K562 treated with DMSO at 1 percent for 24 hours (cell line): ENCODE data around the gene SLC24A5. TPM values are rescaled to one million over a fixed set of nuclear protein-coding genes. Genes with fewer than 3 reads are reported as not detected.

Experiments
- total RNA-seq: library from RNA; unstranded; fragments of 300-600 nt; gene quantifications from 2 replicates; pipeline ENCODE4 v1.2.3, GENCODE V29; 2022; ENCODE audit warnings: low read depth; ENCODE audit not compliant: insufficient read depth

SLC24A5 gene
- not detected in 2 replicates for total RNA-seq

DNA sequence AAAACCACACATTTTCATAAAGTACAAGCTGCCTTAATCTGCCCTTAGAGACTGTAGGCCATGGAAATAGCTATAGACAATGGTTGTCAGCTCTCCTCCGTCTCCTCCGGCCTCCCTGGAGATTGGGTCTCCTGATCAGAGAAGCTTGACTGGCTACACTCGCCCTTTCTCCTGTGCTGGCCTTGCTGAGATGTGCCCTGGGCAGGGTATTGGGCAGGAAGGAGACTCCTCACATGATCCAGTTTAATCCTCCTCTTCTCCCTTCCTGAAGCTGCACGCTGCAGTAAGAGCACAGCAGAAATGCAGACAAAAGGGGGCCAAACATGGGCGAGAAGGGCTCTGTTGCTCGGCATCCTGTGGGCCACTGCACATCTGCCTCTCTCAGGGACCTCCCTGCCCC, at the start of gene SLC24A5:
Gene SLC24A5, plus strand, starts transcription at position 246 of the 400 bp plus-strand sequence. Its CDS starts 55 bp downstream, at position 301.

DNA sequence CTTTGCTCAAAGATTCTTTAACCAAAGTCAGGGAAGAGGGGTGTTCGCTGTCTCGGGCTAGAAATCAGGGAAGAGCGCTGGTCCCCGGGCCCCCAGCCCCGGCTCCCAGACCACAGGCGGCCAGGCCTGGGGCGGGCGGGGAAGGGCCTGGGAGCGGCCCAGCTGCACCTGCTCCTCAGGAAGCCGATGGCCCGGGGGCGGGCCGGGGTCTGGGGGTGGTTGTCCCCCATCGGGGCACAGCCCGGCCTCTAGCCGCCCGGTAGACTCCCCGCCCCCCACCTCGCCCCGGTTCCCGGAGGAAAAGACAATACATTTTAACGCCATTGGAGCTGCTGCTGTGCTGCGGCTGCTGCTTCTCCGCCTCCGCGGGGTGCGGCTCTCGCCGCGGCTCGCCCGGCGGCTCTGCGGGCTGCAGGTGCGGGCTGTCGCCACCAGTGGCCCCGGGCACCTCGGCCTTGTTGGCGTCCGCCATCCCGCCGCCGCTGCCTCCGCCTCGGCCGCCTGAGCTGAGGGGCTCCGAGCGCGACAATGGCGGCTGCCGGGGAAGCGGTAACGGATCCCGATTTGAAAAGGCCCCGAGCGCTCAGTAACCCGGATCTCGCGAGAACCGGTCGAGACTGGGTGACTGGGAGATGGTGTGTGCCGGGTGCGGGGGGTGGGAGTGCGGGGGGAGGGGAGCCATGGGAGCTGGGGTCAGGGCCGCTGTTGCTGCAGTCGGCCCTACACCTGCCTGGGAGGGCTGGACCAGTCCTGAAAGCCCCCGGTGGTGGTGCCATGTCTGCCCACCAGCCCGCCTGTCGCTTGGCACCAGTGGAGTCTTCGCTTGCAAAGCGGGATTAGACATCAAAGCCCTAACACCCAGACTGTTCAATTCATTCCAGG, 57.2 kb downstream of the SLC24A5 start, which contains the start of gene MYEF2:
Gene MYEF2, minus strand, starts transcription at position 530 of the 882 bp plus-strand sequence. Its CDS starts 58 bp downstream, at position 472.

DNA sequence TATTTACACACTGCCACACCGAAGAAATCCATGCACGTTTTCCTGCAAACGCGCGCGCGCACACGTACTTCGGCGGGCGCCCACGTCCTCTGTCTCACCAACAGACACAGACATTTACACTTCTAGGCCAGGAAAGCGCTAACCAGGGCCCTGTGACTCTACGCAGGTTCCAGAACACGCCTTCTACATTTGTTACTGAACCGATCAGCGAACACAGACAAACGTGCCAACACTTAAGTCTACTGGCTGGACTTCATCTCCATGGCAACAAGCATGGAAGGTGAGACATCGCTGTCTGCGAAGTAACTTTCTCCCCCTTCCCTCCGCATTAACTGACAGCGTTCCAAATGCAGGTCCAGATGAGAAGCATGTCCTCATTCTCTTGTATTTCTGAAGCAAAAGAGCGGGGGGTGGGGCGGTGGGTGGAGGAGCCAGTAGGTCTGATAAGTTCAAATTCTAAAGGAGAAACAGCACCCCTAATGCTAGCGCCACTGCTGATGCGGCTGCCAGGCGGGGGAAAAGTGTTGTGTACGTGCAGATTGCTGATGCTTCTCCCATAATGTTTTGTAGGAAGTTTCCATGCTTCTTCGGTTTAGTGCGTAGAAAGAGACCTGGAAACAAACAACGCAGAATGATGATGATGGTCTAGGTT, 70.9 kb downstream of the SLC24A5 start, which contains the start of gene CTXN2:
Gene CTXN2, plus strand, starts transcription at position 92 of the 652 bp plus-strand sequence. CDS start 9,636 bp downstream, outside the sequence.

Other genes starting within 250 kb of the SLC24A5 start
- gene MYEF2, start 57.3 kb downstream of the SLC24A5 start, total RNA-seq: 1.4 and 4.1 TPM in 2 replicates
- not detected in 2 replicates for gene CTXN2, start 70.7 kb downstream of the SLC24A5 start, total RNA-seq
- gene SLC12A1, start 85.3 kb downstream of the SLC24A5 start, total RNA-seq: not detected in 2 replicates
- 76.5 and 82.5 TPM in 2 replicates for gene DUT, start 210.4 kb downstream of the SLC24A5 start, total RNA-seq